Cardiac fibroblast (primary cell): ENCODE data around the gene DUOXA1.

ENCODE experiments used
- DNase-seq, 2 donors: peaks; one replicate each; pipeline versions ENCODE4 v3.0.0 to v3.0.0-alpha.2; 2010; ENCODE audit warnings: low read depth in 2 of 2
- H3K4me3 ChIP-seq, 2 donors: replicated peaks in 1 of 2; 1 replicate in 1 of 2; 2 replicates in 1 of 2; pipeline ENCODE4 v1.5.1; 2011; ENCODE audit warnings: low read depth in 2 of 2, low read length in 2 of 2, mild to moderate bottlenecking in 2 of 2, moderate library complexity in 1 of 2
- TF ChIP-seq, protein P1 (sequence below): IDR thresholded peaks from one replicate; pipeline ENCODE4 v1.5.1; 2011; ENCODE audit warnings: low read depth, mild to moderate bottlenecking, low read length, inconsistent platforms

The DUOXA1 gene

DNA sequence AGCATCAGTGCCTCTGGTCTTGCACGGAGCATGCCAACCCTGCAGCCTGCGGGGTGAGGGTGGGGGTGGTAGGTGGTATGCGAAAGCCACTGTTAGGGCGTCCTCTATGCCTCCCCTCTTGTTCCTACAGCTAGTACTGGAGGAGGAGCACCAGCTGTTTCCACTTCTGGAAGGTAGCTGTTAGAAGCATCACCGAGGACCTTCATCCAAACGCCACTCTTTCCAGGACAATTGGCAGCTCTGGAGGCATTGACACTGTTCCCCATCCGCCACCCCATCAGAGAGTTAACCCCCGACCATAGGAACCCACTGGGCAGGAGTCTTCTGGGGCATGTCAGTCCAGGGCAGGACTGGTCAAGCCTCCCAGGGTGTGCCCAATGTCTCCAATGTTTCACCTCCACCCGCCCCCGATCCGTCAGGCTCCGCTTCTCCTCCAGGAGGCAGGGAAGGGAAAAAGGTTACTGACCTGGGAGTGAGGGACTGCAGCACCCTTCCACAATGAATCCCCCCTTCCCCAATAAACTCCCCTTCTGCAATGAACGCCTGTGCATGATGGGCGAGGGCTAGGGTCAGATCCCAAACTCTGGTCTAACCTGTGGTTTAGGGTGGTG lies 16.2 kb downstream of the DUOXA1 start:
- no peak for DNase-seq
- TF ChIP-seq, protein P1, sequence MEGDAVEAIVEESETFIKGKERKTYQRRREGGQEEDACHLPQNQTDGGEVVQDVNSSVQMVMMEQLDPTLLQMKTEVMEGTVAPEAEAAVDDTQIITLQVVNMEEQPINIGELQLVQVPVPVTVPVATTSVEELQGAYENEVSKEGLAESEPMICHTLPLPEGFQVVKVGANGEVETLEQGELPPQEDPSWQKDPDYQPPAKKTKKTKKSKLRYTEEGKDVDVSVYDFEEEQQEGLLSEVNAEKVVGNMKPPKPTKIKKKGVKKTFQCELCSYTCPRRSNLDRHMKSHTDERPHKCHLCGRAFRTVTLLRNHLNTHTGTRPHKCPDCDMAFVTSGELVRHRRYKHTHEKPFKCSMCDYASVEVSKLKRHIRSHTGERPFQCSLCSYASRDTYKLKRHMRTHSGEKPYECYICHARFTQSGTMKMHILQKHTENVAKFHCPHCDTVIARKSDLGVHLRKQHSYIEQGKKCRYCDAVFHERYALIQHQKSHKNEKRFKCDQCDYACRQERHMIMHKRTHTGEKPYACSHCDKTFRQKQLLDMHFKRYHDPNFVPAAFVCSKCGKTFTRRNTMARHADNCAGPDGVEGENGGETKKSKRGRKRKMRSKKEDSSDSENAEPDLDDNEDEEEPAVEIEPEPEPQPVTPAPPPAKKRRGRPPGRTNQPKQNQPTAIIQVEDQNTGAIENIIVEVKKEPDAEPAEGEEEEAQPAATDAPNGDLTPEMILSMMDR: no peak
- H3K4me3 ChIP-seq: no peak overlapping the region

- DNase-seq: no peak
- no peak overlapping the region for H3K4me3 ChIP-seq
- TF ChIP-seq, protein P1: no peak
Measured at GRCh38 chr15:45112591-45113379, 16.9 kb downstream of the DUOXA1 start.

DNA sequence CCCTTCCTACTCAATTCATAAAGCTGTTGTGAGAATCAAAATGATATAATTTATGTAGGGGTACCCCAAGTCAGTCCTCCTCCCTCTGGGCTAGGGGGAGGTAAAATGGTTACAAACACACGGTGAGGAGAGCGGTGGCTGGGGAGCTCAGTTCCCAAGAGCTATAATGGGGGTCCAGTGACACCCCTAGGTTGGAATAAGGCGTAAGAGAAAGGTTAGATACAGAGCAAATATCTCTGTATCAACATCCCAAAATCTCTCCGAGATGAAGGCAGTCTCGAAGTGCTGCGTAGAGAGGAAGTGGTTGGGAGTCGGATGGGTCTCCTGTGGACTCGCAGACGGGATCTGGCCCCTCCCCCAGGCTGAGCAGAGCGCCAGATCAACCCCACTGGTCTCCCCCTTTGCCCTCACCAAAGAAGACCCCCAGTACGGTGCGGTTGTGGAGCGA lies 17.5 kb downstream of the DUOXA1 start:
- TF ChIP-seq, protein P1: no peak
- H3K4me3 ChIP-seq: no peak overlapping the region
- DNase-seq: no peak

DNA sequence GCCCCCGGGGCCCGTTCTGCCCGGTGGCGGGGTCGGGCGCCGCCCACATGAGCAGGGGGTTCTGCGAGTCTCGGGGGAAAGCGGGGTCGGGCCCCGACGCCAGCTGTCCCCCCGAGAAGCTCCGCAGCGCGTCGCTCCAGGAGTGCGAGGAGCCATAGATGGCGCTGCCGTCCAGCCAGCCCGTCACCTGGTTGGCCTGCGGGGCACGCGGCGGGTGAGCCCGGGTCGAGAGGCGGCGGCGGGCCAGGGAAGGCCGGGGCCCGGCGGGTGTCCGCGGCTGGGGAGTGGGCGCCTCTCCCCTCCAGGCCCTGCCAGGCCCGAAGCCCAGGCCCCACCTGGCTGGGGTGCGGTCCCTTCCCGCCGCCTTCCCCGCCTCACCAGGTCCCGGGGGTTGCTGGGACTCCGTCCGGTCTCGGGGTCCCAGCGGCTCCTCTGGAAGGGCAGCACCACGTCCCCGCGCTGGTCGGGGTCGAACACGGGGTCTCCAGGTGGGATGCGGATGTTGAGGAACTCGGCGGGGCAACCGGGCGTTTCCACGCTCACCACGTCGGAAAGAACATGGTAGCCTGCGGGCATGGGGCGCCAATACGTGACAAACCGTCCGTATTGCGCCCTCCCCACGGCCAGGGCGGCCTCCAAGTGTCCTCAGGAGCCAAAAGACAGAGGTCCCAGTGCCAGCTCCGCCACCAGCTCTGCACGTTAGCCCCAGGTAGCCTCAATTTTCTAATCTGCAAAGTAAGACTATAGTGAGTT lies 18.1 kb downstream of the DUOXA1 start:
- H3K4me3 ChIP-seq: no peak overlapping the region
- TF ChIP-seq, protein P1: no peak
- no peak for DNase-seq

- TF ChIP-seq, protein P1: peak; percentile 14
- DNase-seq: no peak
- H3K4me3 ChIP-seq: no peak overlapping the region
Measured at GRCh38 chr15:45110256-45110820, 19.3 kb downstream of the DUOXA1 start.

DNA sequence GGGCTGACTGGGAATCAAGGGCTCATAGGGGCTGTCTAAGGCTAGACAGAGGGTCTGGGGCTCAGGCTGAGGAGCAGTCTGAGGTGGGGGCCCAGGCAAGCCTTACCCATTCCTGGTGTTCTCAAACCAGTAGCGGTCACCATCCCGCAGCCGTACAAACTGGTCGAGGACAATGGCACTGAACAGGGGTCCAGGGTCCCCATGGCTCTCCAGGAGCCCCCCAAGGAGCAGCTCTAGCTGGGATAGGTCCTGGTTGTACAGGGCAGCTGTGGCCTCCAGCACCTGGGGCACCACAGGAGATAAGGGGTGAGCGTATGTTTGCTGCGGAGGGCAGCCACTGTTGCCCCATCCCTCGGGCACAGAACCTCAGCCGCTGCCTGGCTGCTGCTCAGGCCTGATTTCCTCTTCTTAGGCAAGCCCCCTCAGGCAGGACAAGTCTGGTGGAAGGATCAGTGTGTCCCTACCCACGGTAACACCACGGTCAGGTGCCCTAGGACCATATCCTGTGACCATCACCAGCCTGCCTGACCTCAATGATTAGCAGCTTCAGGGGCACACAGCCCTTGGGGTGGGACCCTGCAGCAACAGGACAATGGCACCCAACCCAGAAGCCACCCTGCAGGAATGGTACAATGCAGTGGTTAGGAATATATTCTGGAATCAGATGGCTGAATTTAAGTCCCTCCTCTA lies 21.6 kb downstream of the DUOXA1 start:
- TF ChIP-seq, protein P1: no peak
- H3K4me3 ChIP-seq: no peak overlapping the region
- DNase-seq: no peak
